SU-DHL-6 (cell line): ENCODE measurements around the gene SCT.

Source experiments
- CTCF ChIP-seq: fragments of 200-600 bp; sonication (generic); IDR thresholded peaks from one replicate; pipeline ENCODE4 v1.5.1; 2017; ENCODE audit warnings: antibody characterized with exemption, mild to moderate bottlenecking, low read length, moderate library complexity; ENCODE audit not compliant: insufficient read depth, poor library complexity, severe bottlenecking
- EZH2phosphoT487 ChIP-seq: fragments of 200-600 bp; sonication (generic), shearing (Covaris generic); conservative IDR thresholded peaks from 2 replicates; pipeline ENCODE4 v1.6.1; 2018; ENCODE audit warnings: mild to moderate bottlenecking, antibody characterized with exemption, low read length, moderate library complexity, mixed read lengths

DNA sequence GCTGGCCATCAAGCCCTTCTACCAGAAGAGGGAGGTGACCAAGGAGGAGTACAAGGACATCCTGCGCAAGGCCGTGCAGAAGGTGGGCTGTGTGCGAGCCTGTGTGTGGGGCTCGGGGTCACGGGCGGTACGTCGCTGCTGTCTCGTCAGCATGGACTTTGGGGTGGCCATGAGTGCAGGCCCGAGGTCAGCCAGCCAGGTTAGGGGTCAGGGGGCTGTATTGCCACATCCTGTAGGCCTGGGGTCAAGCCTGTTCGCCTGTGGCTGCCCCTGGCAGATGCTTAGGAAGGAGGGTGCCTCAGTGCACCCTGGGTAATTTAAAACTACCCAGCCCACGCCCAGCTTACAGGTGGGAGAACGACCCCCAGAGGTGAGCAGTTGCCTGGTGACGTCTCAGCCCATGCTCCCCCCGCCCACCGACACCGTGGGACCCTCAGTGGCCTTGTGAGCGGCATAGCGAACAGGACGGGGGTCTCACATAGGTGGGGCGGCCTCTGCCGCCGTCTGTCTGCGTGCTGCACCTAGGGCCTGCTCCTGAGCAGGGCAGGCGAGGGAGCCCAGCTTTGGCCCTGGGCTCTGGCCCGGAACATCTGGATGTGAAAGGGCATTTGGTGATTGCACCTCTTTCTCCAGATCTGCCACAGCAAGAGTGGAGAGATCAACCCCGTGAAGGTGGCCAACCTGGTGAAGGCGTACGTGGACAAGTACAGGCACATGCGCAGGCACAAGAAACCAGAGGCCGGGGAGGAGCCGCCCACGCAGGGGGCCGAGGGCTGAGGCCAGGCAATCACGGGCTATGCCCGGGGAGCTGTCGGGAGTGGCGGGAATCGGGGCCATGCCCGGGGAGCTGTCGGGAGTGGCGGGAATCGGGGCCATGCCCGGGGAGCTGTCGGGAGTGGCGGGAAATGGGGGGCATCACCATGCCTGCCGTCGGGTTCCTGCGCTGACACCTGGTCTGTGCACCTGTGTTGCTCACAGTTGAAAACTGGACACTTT, 15.7 kb downstream of the SCT start:
- TF ChIP-seq CTCF: no peak
- TF ChIP-seq EZH2phosphoT487: no peak
